GM10266 (cell line): Measurements from ENCODE around the gene PIRT.

Experiments used
- DNase-seq: peaks from one replicate; pipeline ENCODE4 v3.0.0; 2012; ENCODE audit errors: extremely low spot score
- CTCF ChIP-seq: IDR thresholded peaks from 2 replicates; pipeline ENCODE4 v1.5.1; 2012; ENCODE audit warnings: mild to moderate bottlenecking, low read depth; ENCODE audit not compliant: control insufficient read depth, insufficient read depth; ENCODE audit errors: missing control alignments

Gene PIRT

GRCh38 chr17:10815319-10815718 lies 22.6 kb downstream of the PIRT start:
- TF ChIP-seq CTCF: no peak
- DNase-seq: no peak

DNA sequence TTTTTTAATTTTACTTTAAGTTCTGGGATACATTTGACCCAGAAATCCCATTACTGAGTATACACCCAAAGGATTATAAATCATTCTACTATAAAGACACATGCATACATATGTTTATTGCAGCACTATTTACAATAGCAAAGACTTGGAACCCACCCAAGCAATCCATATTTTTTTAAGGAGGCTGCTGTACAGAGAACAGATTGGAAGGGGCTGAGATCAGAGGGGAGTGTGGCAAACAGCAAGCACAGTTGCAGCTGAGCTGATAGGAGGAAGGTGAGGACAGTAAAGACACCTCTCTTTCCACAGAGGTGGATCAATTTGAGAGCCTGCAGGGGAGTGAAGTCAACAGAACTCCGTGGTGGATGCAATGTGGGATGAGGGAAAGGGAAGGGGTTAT lies 23.8 kb downstream of the PIRT start:
- no peak for DNase-seq
- TF ChIP-seq CTCF: no peak

DNA sequence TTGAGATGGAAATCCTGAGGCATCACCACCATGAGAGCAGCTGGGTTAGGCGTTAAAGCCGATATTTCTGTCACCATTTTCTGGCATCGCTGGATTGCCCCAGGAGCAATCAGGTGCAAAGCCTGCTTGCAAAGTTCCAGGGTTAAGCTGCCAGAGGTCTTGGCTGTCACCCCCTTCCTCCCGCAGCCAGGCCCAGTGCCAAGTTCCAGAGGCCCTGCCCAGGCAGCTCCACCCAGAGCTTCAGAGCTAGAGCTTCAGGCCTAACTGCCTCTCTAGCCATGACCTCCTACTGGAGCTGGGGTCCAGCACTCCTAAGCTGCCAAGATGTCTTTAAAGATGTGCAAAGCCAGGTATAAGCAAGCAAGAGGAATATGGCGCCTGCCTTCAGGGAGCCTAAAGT lies 25.2 kb downstream of the PIRT start:
- no peak for TF ChIP-seq CTCF
- DNase-seq: no peak

GRCh38 chr17:10809605-10810004 lies 28.3 kb downstream of the PIRT start:
- no peak for DNase-seq
- TF ChIP-seq CTCF: no peak

DNA sequence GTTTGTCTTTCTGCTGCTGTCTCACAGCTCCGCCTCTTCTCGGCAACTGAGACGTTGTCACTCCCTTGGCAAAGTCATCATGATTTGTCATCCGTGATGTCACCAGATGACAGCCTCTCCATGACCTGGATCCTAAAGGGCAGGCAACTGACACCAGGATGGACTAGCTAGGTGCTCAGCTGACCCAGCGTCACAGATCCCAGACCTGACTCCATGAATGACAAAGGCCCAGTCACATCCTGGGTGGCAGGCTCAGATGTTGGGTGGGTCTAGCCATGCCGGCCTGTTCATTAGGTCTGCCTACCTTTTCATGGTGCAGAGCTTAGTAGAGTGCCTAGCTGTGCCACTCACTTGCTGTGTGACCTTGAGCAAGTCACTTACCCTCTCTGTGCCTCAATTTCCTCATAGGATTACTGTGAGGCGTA lies 30.2 kb downstream of the PIRT start:
- no peak for TF ChIP-seq CTCF
- no peak for DNase-seq

GRCh38 chr17:10806545-10807262 lies 31.2 kb downstream of the PIRT start:
- no peak for DNase-seq
- no peak for TF ChIP-seq CTCF

DNA sequence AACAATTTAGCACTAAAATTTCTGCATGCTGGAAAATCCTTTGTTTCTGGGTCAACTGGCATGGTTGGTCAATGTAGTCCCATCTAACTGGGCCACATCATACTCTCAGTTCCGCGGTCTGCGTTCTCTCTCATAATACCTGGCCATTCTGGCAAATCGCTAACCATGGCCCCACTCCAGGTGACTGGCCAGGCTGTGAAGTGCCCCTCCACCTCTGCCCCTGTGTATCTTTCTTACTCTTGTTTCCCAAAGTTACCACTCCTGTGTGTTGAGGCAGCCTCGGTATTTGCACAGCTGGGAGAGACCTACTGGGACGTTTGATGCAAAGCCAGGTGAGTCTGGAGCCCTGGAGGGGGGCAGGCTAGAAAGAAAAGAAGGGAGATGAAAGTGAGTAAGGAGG lies 32.0 kb downstream of the PIRT start:
- DNase-seq: no peak

More for the DNA sequence above, 32.0 kb downstream of the PIRT start:
- TF ChIP-seq CTCF: no peak
